K562 (cell line): ENCODE data around the gene RIMOC1. TPM values are rescaled to one million over a fixed set of nuclear protein-coding genes. Genes with fewer than 3 reads are reported as not detected.

Source experiments
- ATAC-seq: fragments of 200-7000 bp; cut with Tn5 transposase; 3 replicates; pipeline ENCODE4 v1.9.1; 2020; ENCODE audit warnings: moderate library complexity
- BruUV-seq: library from RNA; stranded (reverse); fragments of 400-500 nt; replicated peaks from 2 replicates; lab custom pipeline; 2021; lab: Mats Ljungman, UMichigan
- CTCF ChIA-PET: fragments of 300-600 bp; formaldehyde crosslinking; extraction: SDS; loops from one replicate; lab custom pipeline; 2021; ENCODE audit warnings: low intra/inter-chr PET ratio; lab: Yijun Ruan, JAX
- POLR2A ChIA-PET: fragments of 300-600, 350-650 bp; sonication (Branson Sonifier 250); formaldehyde crosslinking; extraction: SDS; loops from one replicate; lab custom pipeline; 2021; ENCODE audit warnings: antibody characterized with exemption, inconsistent platforms; lab: Yijun Ruan, JAX
- DNase-seq, 4 experiments: peaks; one replicate each; pipeline versions ENCODE4 v3.0.0 to v3.0.0-alpha.2; 2011 to 2018; ENCODE audit warnings: low spot score in 3 of 4, mixed read lengths in 3 of 4; ENCODE audit errors: extremely low read depth in 1 of 4
- FAIRE-seq: peaks from 2 replicates; lab custom pipeline; 2011; peaks lifted over from hg19 to GRCh38; lab: Jason Lieb, UNC
- H2AFZ ChIP-seq: 2 replicates; pipeline ENCODE4 v1.6.0; 2011; ENCODE audit warnings: low read depth, low read length, control low read depth, inconsistent platforms
- H3K27ac ChIP-seq: fragments of 200-600 bp; 3 replicates; pipeline ENCODE4 v1.8.0; 2011; ENCODE audit warnings: low read depth, mild to moderate bottlenecking, control low read depth, inconsistent platforms, low read length, moderate library complexity, mixed read lengths; ENCODE audit errors: extremely low read depth
- H3K27me3 ChIP-seq, 2 experiments: fragments of 300-600 bp in 1 of 2; 2 replicates in 1 of 2; 3 replicates in 1 of 2; pipeline versions ENCODE4 v1.6.0 to v1.8.0; 2011; ENCODE audit warnings: inconsistent platforms in 2 of 2, low read length in 2 of 2, mild to moderate bottlenecking in 1 of 2, mixed read lengths in 1 of 2, moderate library complexity in 1 of 2; ENCODE audit not compliant: control insufficient read depth in 2 of 2, insufficient read depth in 2 of 2
- H3K36me3 ChIP-seq: fragments of 300-600 bp; 3 replicates; pipeline ENCODE4 v1.8.0; 2011; ENCODE audit warnings: mild to moderate bottlenecking, low read length, inconsistent platforms; ENCODE audit not compliant: control insufficient read depth, insufficient read depth
- H3K4me1 ChIP-seq, 2 experiments: fragments of 200-600 bp in 1 of 2; replicated peaks in 1 of 2; 2 replicates in 1 of 2; 3 replicates in 1 of 2; pipeline versions ENCODE4 v1.5.1 to v1.8.0; 2011; ENCODE audit warnings: inconsistent platforms in 2 of 2, low read length in 2 of 2, mild to moderate bottlenecking in 1 of 2, mixed read lengths in 1 of 2, moderate library complexity in 1 of 2; ENCODE audit not compliant: control insufficient read depth in 2 of 2, insufficient read depth in 2 of 2
- H3K4me2 ChIP-seq: 2 replicates; pipeline ENCODE4 v1.6.1; 2011; ENCODE audit warnings: low read length, control low read depth, inconsistent platforms, mixed read lengths; ENCODE audit not compliant: insufficient read depth
- H3K4me3 ChIP-seq: fragments of 200-600 bp; sonication (generic), shearing (Covaris generic); 2 replicates; pipeline ENCODE4 v1.5.1; 2016; ENCODE audit warnings: control low read depth, inconsistent platforms
- H3K79me2 ChIP-seq: fragments of 200-600 bp; 3 replicates; pipeline ENCODE4 v1.8.0; 2011; ENCODE audit warnings: low read length, inconsistent platforms; ENCODE audit not compliant: control insufficient read depth, insufficient read depth
- H3K9ac ChIP-seq, 2 experiments: 2 replicates each; pipeline versions ENCODE4 v1.6.0 to v1.6.1; 2011; ENCODE audit warnings: low read depth in 2 of 2, low read length in 2 of 2, control low read depth in 1 of 2, inconsistent platforms in 1 of 2, mild to moderate bottlenecking in 1 of 2, mixed read lengths in 1 of 2; ENCODE audit not compliant: insufficient read depth in 1 of 2
- H3K9me1 ChIP-seq: one replicate; pipeline ENCODE4 v1.6.0; 2011; ENCODE audit warnings: inconsistent platforms, mild to moderate bottlenecking, low read length, moderate library complexity; ENCODE audit not compliant: control insufficient read depth, insufficient read depth
- H3K9me3 ChIP-seq: replicated peaks from 2 replicates; pipeline ENCODE4 v1.5.1; 2011; ENCODE audit warnings: low read depth, low read length, inconsistent platforms; ENCODE audit not compliant: control insufficient read depth, insufficient read depth
- H4K20me1 ChIP-seq: replicated peaks from 2 replicates; pipeline ENCODE4 v1.6.1; 2011; ENCODE audit warnings: low read length, inconsistent platforms, mixed read lengths; ENCODE audit not compliant: control insufficient read depth, insufficient read depth
- ARID1B ChIP-seq: fragments of 450-650 bp; IDR thresholded peaks from 2 replicates; pipeline ENCODE4 v1.6.1; 2016; ENCODE audit warnings: antibody characterized with exemption, mild to moderate bottlenecking, inconsistent platforms
- CLOCK ChIP-seq: fragments of 250-450 bp; sonication (Bioruptor Pico); IDR thresholded peaks from 2 replicates; pipeline ENCODE4 v1.4.0; 2020; ENCODE audit warnings: mild to moderate bottlenecking, moderate library complexity, borderline replicate concordance
- CREB5 ChIP-seq: fragments of 250-450 bp; sonication (Bioruptor Pico); IDR thresholded peaks from 2 replicates; pipeline ENCODE4 v1.5.0; 2020; ENCODE audit warnings: mild to moderate bottlenecking
- FOXM1 ChIP-seq, 2 experiments: fragments of 450-650 bp in 1 of 2; sonication (generic) in 1 of 2; formaldehyde crosslinking in 1 of 2; IDR thresholded peaks; 2 replicates each; pipeline versions ENCODE4 v1.6.1 to v1.9.0; 2017 to 2022; ENCODE audit warnings: low read depth in 2 of 2, mild to moderate bottlenecking in 2 of 2, missing genetic modification reagents in 1 of 2, moderate library complexity in 1 of 2
- IRF2 ChIP-seq: sonication (generic); formaldehyde crosslinking; IDR thresholded peaks from 2 replicates; pipeline ENCODE4 v1.8.1; 2022; ENCODE audit warnings: mild to moderate bottlenecking, missing genetic modification reagents
- NUFIP1 ChIP-seq: fragments of 450-650 bp; IDR thresholded peaks from 2 replicates; pipeline ENCODE4 v1.6.1; 2018; ENCODE audit not compliant: partially characterized antibody
- PKNOX1 ChIP-seq: fragments of 450-650 bp; IDR thresholded peaks from 2 replicates; pipeline ENCODE4 v1.6.1; 2016
- SNIP1 ChIP-seq: fragments of 450-650 bp; IDR thresholded peaks from 2 replicates; pipeline ENCODE4 v1.7.1; 2017; ENCODE audit warnings: low read depth, mild to moderate bottlenecking
- ZNF174 ChIP-seq: fragments of 250-450 bp; sonication (Bioruptor Pico); IDR thresholded peaks from 2 replicates; pipeline ENCODE4 v1.4.0; 2020; ENCODE audit warnings: mild to moderate bottlenecking
- WGBS: fragments of 100-300 bp; shearing (Covaris generic); methylation state at CpG from one replicate; pipeline ENCODE4 v1.1.6; 2016; ENCODE audit warnings: low coverage, mixed read lengths; ENCODE audit not compliant: insufficient coverage; ENCODE audit errors: missing lambda C conversion rate; 5-methylcytosine and 5-hydroxymethylcytosine counted together
- in situ Hi-C: fragments of 300-500 bp; cut with MboI; formaldehyde crosslinking; loops from 4 replicates; pipeline ENCODE4 v1.15.0; 2018; ENCODE audit warnings: inconsistent platforms, mixed read lengths
- intact Hi-C: fragments of 100-400 bp; cut with micrococcal nuclease; formaldehyde crosslinking; loops from 2 replicates; pipeline ENCODE4 v1.14.2; 2022
- polyA plus RNA-seq, 8 experiments: library from polyadenylated mRNA; depleted of rRNA in 4 of 8; stranded (reverse) in 5 of 8; unstranded in 3 of 8; fragments of >200 nt; fragmentation: Nextera tagmentation in 2 of 8; fragmentation: Illumina TruSeq in 1 of 8; extraction: Ambion mirVana in 2 of 8; extraction: Trizol in 1 of 8; gene quantifications; 2 replicates each; pipeline versions ENCODE4 v1.2.1 to v1.2.3, GENCODE V29; 2011 to 2014; ENCODE audit warnings: inconsistent platforms in 1 of 8, missing spikeins in 1 of 8
- total RNA-seq, 7 experiments: library from RNA; depleted of rRNA in 6 of 7; stranded (reverse); fragments of >200 nt in 6 of 7; fragmentation: Illumina TruSeq in 2 of 7; extraction: Trizol in 2 of 7; gene quantifications; 2 replicates each; pipeline versions ENCODE4 v1.2.1 to v1.2.3, GENCODE V29; 2011 to 2021; ENCODE audit warnings: low replicate concordance in 1 of 7

The RIMOC1 gene
- total and polyA plus RNA-seq, 9 of the 15 experiments (the other 6 are each of a cell fraction or from before 2014, with no cell fraction given), result 11.6 to 63.1 (median 30.8) TPM

GRCh38 chr5:41885286-41885685, 18.9 kb upstream of the RIMOC1 start:
- Histone ChIP-seq H3K9me1 (no peaks in the 10 kb centered on the region), H3K9ac (no peak overlapping the region), H3K4me3 (no peak overlapping the region), H4K20me1 (no peaks in the 10 kb centered on the region), H3K4me2 (no peak overlapping the region), H3K27me3 (no peaks in the 10 kb centered on the region), H3K79me2 (no peaks in the 10 kb centered on the region), H3K27ac (no peak overlapping the region), H3K4me1 (peaks cover 4 to 21% of the 10 kb centered on the region in 2 experiments; a peak in 3 of 5 replicates), H3K9me3 (no peaks in the 10 kb centered on the region), H2AFZ (peak overlapping the region; percentile 20; the same call in 1 of the 2 replicates), H3K36me3 (no peaks in the 10 kb centered on the region)
- ATAC-seq (peak; percentile 15; the same call in 1 of the 3 replicates), DNase-seq (no peak), FAIRE-seq (no peak)
- ChIA-PET POLR2A (interaction anchor here (1.1 to 5.0 kb wide), 2 partner anchors 17 to 19 kb away, joined by 5 to 25 read pairs; partner anchors contain the start of gene RIMOC1), CTCF (no interaction called here)
- in situ Hi-C loops (no loop called here), intact Hi-C loops (no loop called here)
- TF ChIP-seq CREB5 (CRISPR knock-in tag) (no peak), NUFIP1 (no peak), ZNF174 (no peak)
- BruUV-seq, result no TSS peak

GRCh38 chr5:41891066-41891707, 13.0 kb upstream of the RIMOC1 start:
- intact Hi-C loops, result no loop called here
- Histone ChIP-seq H3K4me3 (no peak overlapping the region), H3K9me3 (no peaks in the 10 kb centered on the region), H3K36me3 (no peaks in the 10 kb centered on the region), H4K20me1 (no peaks in the 10 kb centered on the region), H3K27ac (no peak overlapping the region), H3K9me1 (no peaks in the 10 kb centered on the region), H3K27me3 (no peaks in the 10 kb centered on the region), H3K4me1 (peaks cover 7 to 22% of the 10 kb centered on the region in 2 experiments; a peak in 4 of 5 replicates), H2AFZ (peak overlapping the region; percentile 70), H3K9ac (no peak overlapping the region), H3K79me2 (no peaks in the 10 kb centered on the region), H3K4me2 (no peak overlapping the region)
- in situ Hi-C loops, result no loop called here
- ChIA-PET CTCF (no interaction called here), POLR2A (interaction anchor here (0.7 to 1.6 kb wide), 3 partner anchors 8 to 1843 kb away, joined by 3 to 6 read pairs (median 4); partner anchors contain the start of gene RIMOC1)
- FAIRE-seq (peak; percentile 26), DNase-seq (peak in 2 of 4 experiments; percentile 34 to 46), ATAC-seq (peak; percentile 73)
- 5% methylated on average over 2 of the region's 2 CpGs for WGBS
- BruUV-seq, result no TSS peak
- TF ChIP-seq ARID1B (0 out of 2 replicates have a peak, but pooled peaks have one; percentile 23), SNIP1 (no peak), CLOCK (CRISPR knock-in tag) (no peak), PKNOX1 (peak; percentile 59), FOXM1 (IDR thresholded peaks at IDR 0.05; ENCODE audit: low read depth) (peak; percentile 84), FOXM1 (CRISPR knock-in tag; IDR thresholded peaks at IDR 0.05; ENCODE audit: low read depth) (no peak), IRF2 (CRISPR knock-in tag) (no peak)
